Endothelial cell of umbilical vein (primary cell): Measurements from ENCODE around the gene CAND2. TPM values are rescaled to one million over a fixed set of nuclear protein-coding genes. Genes with fewer than 3 reads are reported as not detected.
A peak's percentile ranks its signal among the peaks of the same experiment; 100 is the strongest.

ENCODE experiments used
- BruUV-seq: library from RNA; stranded (reverse); fragments of 400-500 nt; replicated peaks from 2 replicates; lab custom pipeline; 2021; lab: Mats Ljungman, UMichigan
- CTCF ChIA-PET: fragments of 300-600, 350-600 bp; sonication (Branson Sonifier 250); formaldehyde crosslinking; loops from one replicate; lab custom pipeline; 2021; ENCODE audit warnings: antibody characterized with exemption, inconsistent platforms; lab: Charles Lee
- POLR2A ChIA-PET: fragments of 300-600, 350-600 bp; sonication (Branson Sonifier 250); formaldehyde crosslinking; loops from one replicate; lab custom pipeline; 2021; ENCODE audit warnings: antibody characterized with exemption, inconsistent platforms; lab: Charles Lee
- DNase-seq: peaks from one replicate; pipeline ENCODE4 v3.0.0-alpha.2; 2011; ENCODE audit warnings: low read depth, low spot score
- FAIRE-seq: peaks from 2 replicates; lab custom pipeline; 2011; peaks lifted over from hg19 to GRCh38; lab: Jason Lieb, UNC
- H2AFZ ChIP-seq: 2 replicates; pipeline ENCODE4 v1.6.0; 2012; ENCODE audit warnings: low read depth, low read length, control low read depth, inconsistent platforms
- H3K27ac ChIP-seq: 2 replicates; pipeline ENCODE4 v1.5.1; 2011; ENCODE audit warnings: low read depth, mild to moderate bottlenecking, control low read depth, low read length, moderate library complexity; ENCODE audit not compliant: insufficient read depth
- H3K27me3 ChIP-seq, 2 experiments: 2 replicates each; pipeline versions ENCODE4 v1.6.0 to v1.6.1; 2011; ENCODE audit warnings: low read length in 2 of 2, mixed read lengths in 1 of 2; ENCODE audit not compliant: control insufficient read depth in 2 of 2, insufficient read depth in 2 of 2
- H3K36me3 ChIP-seq, 2 experiments: 2 replicates in 1 of 2; 3 replicates in 1 of 2; pipeline ENCODE4 v1.5.1; 2011; ENCODE audit warnings: low read length in 2 of 2, mild to moderate bottlenecking in 1 of 2, moderate library complexity in 1 of 2; ENCODE audit not compliant: control insufficient read depth in 2 of 2, insufficient read depth in 2 of 2; ENCODE audit errors: extremely low read depth in 1 of 2
- H3K4me1 ChIP-seq: 3 replicates; pipeline ENCODE4 v1.5.1; 2011; ENCODE audit warnings: mild to moderate bottlenecking, low read length; ENCODE audit not compliant: control insufficient read depth, insufficient read depth; ENCODE audit errors: extremely low read depth
- H3K4me2 ChIP-seq: 2 replicates; pipeline ENCODE4 v1.6.1; 2011; ENCODE audit warnings: low read length, control low read depth, mixed read lengths; ENCODE audit not compliant: insufficient read depth
- H3K4me3 ChIP-seq, 3 experiments: fragments of 200-600 bp in 1 of 3; sonication (generic), shearing (Covaris generic) in 1 of 3; replicated peaks in 1 of 3; 2 replicates each; pipeline ENCODE4 v1.5.1; 2011 to 2016; ENCODE audit warnings: control low read depth in 3 of 3, low read length in 3 of 3, mild to moderate bottlenecking in 2 of 3, inconsistent platforms in 1 of 3, low read depth in 1 of 3, moderate library complexity in 1 of 3; ENCODE audit not compliant: insufficient read depth in 1 of 3
- H3K79me2 ChIP-seq: 2 replicates; pipeline ENCODE4 v1.6.0; 2012; ENCODE audit warnings: low read length, inconsistent platforms; ENCODE audit not compliant: control insufficient read depth, insufficient read depth
- H3K9ac ChIP-seq: replicated peaks from 2 replicates; pipeline ENCODE3; 2011; ENCODE audit warnings: low read length, control low read depth; ENCODE audit not compliant: insufficient read depth; ENCODE audit errors: extremely low read depth
- H3K9me1 ChIP-seq: replicated peaks from 3 replicates; pipeline ENCODE4 v1.6.0; 2011; ENCODE audit warnings: mild to moderate bottlenecking, low read length; ENCODE audit not compliant: control insufficient read depth, insufficient read depth; ENCODE audit errors: extremely low read depth
- H3K9me3 ChIP-seq: replicated peaks from 2 replicates; pipeline ENCODE4 v1.5.1; 2012; ENCODE audit warnings: low read length, inconsistent platforms; ENCODE audit not compliant: control insufficient read depth, insufficient read depth
- H4K20me1 ChIP-seq: replicated peaks from 2 replicates; pipeline ENCODE3; 2011; ENCODE audit warnings: mild to moderate bottlenecking, low read length; ENCODE audit not compliant: control insufficient read depth, insufficient read depth; ENCODE audit errors: extremely low read depth
- CTCF ChIP-seq, 2 donors: IDR thresholded peaks; 1 replicate in 1 of 2; 2 replicates in 1 of 2; pipeline ENCODE4 v1.5.1; 2011; ENCODE audit warnings: low read length in 2 of 2, mild to moderate bottlenecking in 2 of 2, moderate library complexity in 2 of 2, control low read depth in 1 of 2, inconsistent platforms in 1 of 2, low read depth in 1 of 2; ENCODE audit not compliant: insufficient read depth in 1 of 2; ENCODE audit errors: extremely low read depth in 1 of 2
- EZH2 ChIP-seq: IDR thresholded peaks from 2 replicates; pipeline ENCODE4 v1.6.1; 2012; ENCODE audit warnings: borderline replicate concordance, low read depth, mild to moderate bottlenecking, moderate library complexity, low read length, inconsistent platforms; ENCODE audit not compliant: severe bottlenecking
- FOS ChIP-seq: IDR thresholded peaks from 2 replicates; pipeline ENCODE4 v1.6.1; 2011; ENCODE audit warnings: mild to moderate bottlenecking, low read length, moderate library complexity, borderline replicate concordance; ENCODE audit not compliant: insufficient read depth
- GATA2 ChIP-seq: IDR thresholded peaks from 2 replicates; pipeline ENCODE4 v1.7.0; 2011; ENCODE audit warnings: low read depth, mild to moderate bottlenecking, moderate library complexity, mixed read lengths, low read length; ENCODE audit not compliant: insufficient read length, insufficient read depth
- JUN ChIP-seq: IDR thresholded peaks from 2 replicates; pipeline ENCODE4 v1.6.1; 2011; ENCODE audit warnings: borderline replicate concordance, low read depth; ENCODE audit not compliant: insufficient read length, insufficient read depth
- MAX ChIP-seq: IDR thresholded peaks from 2 replicates; pipeline ENCODE4 v1.6.1; 2011; ENCODE audit not compliant: insufficient read depth, insufficient read length
- MYC ChIP-seq: IDR thresholded peaks from one replicate; pipeline ENCODE4 v1.6.1; 2011; ENCODE audit warnings: mild to moderate bottlenecking, low read depth, low read length
- POLR2A ChIP-seq: IDR thresholded peaks from 2 replicates; pipeline ENCODE4 v1.6.1; 2012; ENCODE audit warnings: low read depth, mild to moderate bottlenecking, control low read depth, low read length
- POLR2AphosphoS5 ChIP-seq: IDR thresholded peaks from 2 replicates; pipeline ENCODE4 v1.6.1; 2012; ENCODE audit warnings: low read depth, mild to moderate bottlenecking, control low read depth, low read length, moderate library complexity; ENCODE audit not compliant: insufficient read depth
- dilution Hi-C: fragments of 300-500 bp; cut with MboI; formaldehyde crosslinking; loops from one replicate; pipeline ENCODE4 v1.15.0; 2019; ENCODE audit warnings: low sequenced_read_pairs; ENCODE audit not compliant: extremely low pct_ligation_motif_present
- intact Hi-C: fragments of 100-400 bp; cut with micrococcal nuclease; formaldehyde crosslinking; loops from one replicate; pipeline ENCODE4 v1.10.0; 2022
- polyA plus RNA-seq, 4 experiments: library from polyadenylated mRNA; depleted of rRNA in 3 of 4; stranded (reverse) in 3 of 4; unstranded in 1 of 4; fragments of >200 nt; gene quantifications; 2 replicates each; pipeline versions ENCODE4 v1.2.1 to v1.2.3, GENCODE V29; 2011 to 2012; ENCODE audit warnings: missing spikeins in 1 of 4
- total RNA-seq: library from RNA; stranded (reverse); gene quantifications from 2 replicates; pipeline ENCODE4 v1.2.3, GENCODE V29; 2021

Gene CAND2
- total and polyA plus RNA-seq, 2 donors (not counting 3 experiments of a cell fraction or from before 2014, with no cell fraction given), result 7.1 to 11.0 TPM

- DNase-seq (peak; percentile 24), FAIRE-seq (peak; percentile 43)
- no peak overlapping the region for H2AFZ ChIP-seq
- no peak overlapping the region for H3K27ac ChIP-seq
- H3K36me3 ChIP-seq, result no peaks in the 10 kb centered on the region
- no peaks in the 10 kb centered on the region for H4K20me1 ChIP-seq
- no peaks in the 10 kb centered on the region for H3K4me1 ChIP-seq
- H3K9me3 ChIP-seq, result no peaks in the 10 kb centered on the region
- no peak for TF ChIP-seq MAX
- TF ChIP-seq CTCF (IDR thresholded peaks at IDR 0.05; ENCODE audit: extremely low read depth in 1 of 2, insufficient read depth in 1 of 2, low read depth in 1 of 2, low read length in 2 of 2), result no peak
- TF ChIP-seq POLR2A, result no peak
- TF ChIP-seq GATA2, result no peak
- no peak for TF ChIP-seq JUN
- TF ChIP-seq MYC, result no peak
- TF ChIP-seq FOS, result no peak
- no peak for TF ChIP-seq POLR2AphosphoS5
- TF ChIP-seq EZH2, result no peak
- ChIA-PET POLR2A (no interaction called here), CTCF (no interaction called here)
- no peaks in the 10 kb centered on the region for H3K79me2 ChIP-seq
- intact Hi-C loops (no loop called here), dilution Hi-C loops (no loop called here)
- no peaks in the 10 kb centered on the region for H3K9me1 ChIP-seq
- H3K4me2 ChIP-seq, result no peak overlapping the region
- H3K4me3 ChIP-seq, result no peak overlapping the region
- H3K27me3 ChIP-seq, result peaks cover 0 to 3% of the 10 kb centered on the region in 2 experiments
- no peak overlapping the region for H3K9ac ChIP-seq
- BruUV-seq, result no TSS peak
These were observed 46.3 kb upstream of the CAND2 start for GRCh38 chr3:12750223-12750622.
